Mucosa of rectum (tissue), 2 donors: ENCODE results near the gene ECE1.
"Not testable (repeated sequence)": the region's sequence is repeated elsewhere in the genome, so short reads cannot be mapped to it uniquely, and the experiment has no call there.

Experiments
- H3K27ac ChIP-seq, 2 donors: one replicate each; pipeline ENCODE4 v1.7.0; 2013; ENCODE audit warnings: inconsistent platforms in 2 of 2, low read depth in 2 of 2, low read length in 2 of 2
- H3K27me3 ChIP-seq, 2 donors: one replicate each; pipeline ENCODE4 v1.7.0; 2013; ENCODE audit warnings: low read length in 2 of 2; ENCODE audit not compliant: control insufficient read depth in 2 of 2, insufficient read depth in 2 of 2
- H3K36me3 ChIP-seq, 2 donors: one replicate each; pipeline ENCODE4 v1.7.0; 2013; ENCODE audit warnings: low read length in 2 of 2; ENCODE audit not compliant: control insufficient read depth in 2 of 2, insufficient read depth in 2 of 2
- H3K4me1 ChIP-seq, 2 donors: one replicate each; pipeline ENCODE4 v1.7.0; 2013; ENCODE audit warnings: low read length in 2 of 2, mild to moderate bottlenecking in 1 of 2; ENCODE audit not compliant: control insufficient read depth in 2 of 2, insufficient read depth in 2 of 2
- H3K4me3 ChIP-seq, 2 donors: one replicate each; pipeline ENCODE4 v1.7.0; 2013; ENCODE audit warnings: low read length in 2 of 2
- H3K9ac ChIP-seq, 2 donors: one replicate each; pipeline ENCODE4 v1.7.0; 2013; ENCODE audit warnings: low read length in 2 of 2, low read depth in 1 of 2, mild to moderate bottlenecking in 1 of 2
- H3K9me3 ChIP-seq, 2 donors: one replicate each; pipeline ENCODE4 v1.7.0; 2013; ENCODE audit warnings: low read length in 2 of 2; ENCODE audit not compliant: control insufficient read depth in 2 of 2
- donor health status: healthy.
- donor health status: Normal muscosa, but diverticular disease.

ECE1 gene

GRCh38 chr1:21229246-21230000, 60.8 kb downstream of the ECE1 start:
- Histone ChIP-seq H3K27ac (no peak overlapping the region), H3K4me1 (no peaks in the 10 kb centered on the region), H3K36me3 (peaks cover 37 to 49% of the 10 kb centered on the region in 2 donors)

GRCh38 chr1:21228224-21228623, 62.0 kb downstream of the ECE1 start:
- not testable (repeated sequence) for H3K9me3 ChIP-seq, H3K4me1 ChIP-seq, H3K9ac ChIP-seq, H3K27me3 ChIP-seq, H3K4me3 ChIP-seq, H3K27ac ChIP-seq
- H3K36me3 ChIP-seq = peaks cover 42 to 43% of the 10 kb centered on the region in 2 donors

More at GRCh38 chr1:21229246-21230000, 60.8 kb downstream of the ECE1 start:
- H3K27me3 ChIP-seq = no peaks in the 10 kb centered on the region
- no peaks in the 10 kb centered on the region for H3K9me3 ChIP-seq
- H3K9ac ChIP-seq = no peak overlapping the region
- no peak overlapping the region for H3K4me3 ChIP-seq

GRCh38 chr1:21225065-21225464, 65.2 kb downstream of the ECE1 start:
- no peaks in the 10 kb centered on the region for H3K4me1 ChIP-seq
- peaks cover 59 to 62% of the 10 kb centered on the region in 2 donors for H3K36me3 ChIP-seq
- no peak overlapping the region for H3K27ac ChIP-seq
- H3K4me3 ChIP-seq = no peak overlapping the region
- no peaks in the 10 kb centered on the region for H3K9me3 ChIP-seq
- no peaks in the 10 kb centered on the region for H3K27me3 ChIP-seq
- H3K9ac ChIP-seq = no peak overlapping the region

- Histone ChIP-seq H3K27me3 (no peaks in the 10 kb centered on the region), H3K4me1 (no peaks in the 10 kb centered on the region), H3K27ac (no peak overlapping the region), H3K9me3 (no peaks in the 10 kb centered on the region), H3K4me3 (no peak overlapping the region), H3K36me3 (peaks cover 53 to 54% of the 10 kb centered on the region in 2 donors), H3K9ac (no peak overlapping the region)
Measured at GRCh38 chr1:21220815-21221214, 69.4 kb downstream of the ECE1 start.

- no peak overlapping the region for H3K4me3 ChIP-seq
- peaks cover 43 to 44% of the 10 kb centered on the region in 2 donors for H3K36me3 ChIP-seq
- H3K27me3 ChIP-seq = no peaks in the 10 kb centered on the region
- H3K27ac ChIP-seq = no peak overlapping the region
- H3K9me3 ChIP-seq = no peaks in the 10 kb centered on the region
- no peak overlapping the region for H3K9ac ChIP-seq
- no peaks in the 10 kb centered on the region for H3K4me1 ChIP-seq
Measured at GRCh38 chr1:21219674-21220073, 70.6 kb downstream of the ECE1 start.

- H3K4me1 ChIP-seq = no peaks in the 10 kb centered on the region
- H3K9me3 ChIP-seq = no peaks in the 10 kb centered on the region
- H3K27ac ChIP-seq = no peak overlapping the region
- no peaks in the 10 kb centered on the region for H3K27me3 ChIP-seq
- peaks cover 34 to 36% of the 10 kb centered on the region in 2 donors for H3K36me3 ChIP-seq
- no peak overlapping the region for H3K4me3 ChIP-seq
- H3K9ac ChIP-seq = no peak overlapping the region
Measured at GRCh38 chr1:21217812-21218596, 72.3 kb downstream of the ECE1 start.

GRCh38 chr1:21216835-21217811, 73.1 kb downstream of the ECE1 start:
- peaks cover 32 to 33% of the 10 kb centered on the region in 2 donors for H3K36me3 ChIP-seq
- no peaks in the 10 kb centered on the region for H3K27me3 ChIP-seq
- H3K9ac ChIP-seq = no peak overlapping the region
- no peaks in the 10 kb centered on the region for H3K9me3 ChIP-seq
- H3K27ac ChIP-seq = no peak overlapping the region
- no peaks in the 10 kb centered on the region for H3K4me1 ChIP-seq
- H3K4me3 ChIP-seq = no peak overlapping the region

GRCh38 chr1:21212126-21212525, 78.1 kb downstream of the ECE1 start:
- Histone ChIP-seq H3K36me3 (no peaks in the 10 kb centered on the region), H3K4me1 (no peaks in the 10 kb centered on the region), H3K9ac (no peak overlapping the region), H3K27ac (no peak overlapping the region), H3K9me3 (no peaks in the 10 kb centered on the region), H3K27me3 (no peaks in the 10 kb centered on the region), H3K4me3 (no peak overlapping the region)

- H3K36me3 ChIP-seq, H3K27ac ChIP-seq, H3K9ac ChIP-seq, H3K4me1 ChIP-seq, H3K27me3 ChIP-seq, H3K9me3 ChIP-seq, H3K4me3 ChIP-seq: not testable (repeated sequence)
Measured at GRCh38 chr1:21208137-21208700, 82.0 kb downstream of the ECE1 start.
